Upper lobe of right lung (tissue), 1 donor: ENCODE measurements around the gene TBX5. TPM values are rescaled to one million over a fixed set of nuclear protein-coding genes. Genes with fewer than 3 reads are reported as not detected.

Experiments used
- ATAC-seq: fragments of 200-7000 bp; cut with Tn5 transposase; one replicate; pipeline ENCODE4 v1.9.1; 2020; ENCODE audit warnings: mild to moderate bottlenecking, moderate library complexity
- DNase-seq: peaks from one replicate; pipeline ENCODE4 v3.0.0-alpha.2; 2020
- H3K27ac ChIP-seq: fragments of 200-600 bp; one replicate; pipeline ENCODE4 v1.8.0; 2022
- H3K27me3 ChIP-seq: fragments of 200-600 bp; one replicate; pipeline ENCODE4 v1.8.0; 2022; ENCODE audit warnings: mild to moderate bottlenecking
- H3K36me3 ChIP-seq: fragments of 200-600 bp; one replicate; pipeline ENCODE4 v1.8.0; 2022
- H3K4me1 ChIP-seq: fragments of 200-600 bp; one replicate; pipeline ENCODE4 v1.8.0; 2022
- H3K4me3 ChIP-seq: fragments of 200-600 bp; one replicate; pipeline ENCODE4 v1.8.0; 2022; ENCODE audit warnings: mild to moderate bottlenecking
- H3K9me3 ChIP-seq: fragments of 200-600 bp; one replicate; pipeline ENCODE4 v1.8.0; 2022
- intact Hi-C: fragments of 100-400 bp; cut with DNase I; formaldehyde crosslinking; loops from one replicate; pipeline ENCODE4 v1.11.0; 2022
- total RNA-seq: library from RNA; stranded (reverse); fragmentation: NEBNext Ultra II Directional; extraction: Animal tissue kit (Norgen Biotek cat#: 25700); gene quantifications from one replicate; pipeline ENCODE4 v1.2.1, GENCODE V29; 2021
- TF ChIP-seq, protein P1 (sequence below): fragments of 200-600 bp; IDR thresholded peaks from one replicate; pipeline ENCODE4 v1.8.0; 2022; ENCODE audit warnings: antibody characterized with exemption
- donor health status: DM: no; HTN: yes; CAD: no; lungs with severe emphysema.

The TBX5 gene
- total RNA-seq, 1 donor from 2014 or later, result 22.3 TPM

DNA sequence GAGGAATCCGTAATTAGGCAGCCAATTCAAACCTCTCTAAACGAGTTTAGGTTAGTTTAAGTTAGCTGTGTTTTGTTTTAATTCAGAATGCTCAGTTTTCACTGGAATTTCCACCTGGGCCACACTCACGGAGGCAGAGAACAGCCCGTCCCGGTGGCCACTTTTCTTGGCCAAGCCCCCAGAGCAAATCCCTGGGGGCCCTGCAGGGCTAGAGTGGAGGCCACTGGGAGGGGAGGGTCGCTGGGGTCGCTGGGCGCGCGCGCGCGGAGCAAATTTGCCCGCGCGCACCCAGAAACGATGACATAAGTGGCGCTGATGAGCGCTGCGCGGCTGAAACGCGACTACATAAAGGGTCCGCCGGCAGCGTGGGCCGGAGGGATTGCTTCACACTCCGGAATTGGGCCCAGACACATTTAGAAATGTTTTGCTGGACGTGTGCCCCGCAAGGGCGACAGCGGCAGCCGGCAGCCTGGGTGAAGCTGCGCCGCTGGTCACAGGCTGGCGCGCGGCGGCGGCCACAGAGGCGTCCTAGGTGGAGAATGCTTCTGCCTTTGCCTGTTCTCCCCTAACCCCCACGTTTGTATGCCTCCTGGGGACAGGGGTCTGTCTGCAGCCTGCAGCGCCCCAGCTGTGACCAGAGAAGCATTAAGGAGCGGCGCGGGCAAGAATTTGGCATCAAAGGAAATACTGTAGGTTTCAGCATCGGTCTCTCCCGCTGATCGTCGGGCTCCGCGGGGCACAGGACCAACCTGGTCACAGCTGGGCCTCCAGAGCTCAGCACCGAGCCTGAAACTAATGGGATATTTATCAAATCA is 37.9 kb upstream of the TBX5 start:
- H3K9me3 ChIP-seq, result no peaks in the 10 kb centered on the region
- peak overlapping the region; percentile 24 for H3K27ac ChIP-seq
- no peak overlapping the region for H3K4me3 ChIP-seq
- peaks cover 97% of the 10 kb centered on the region for H3K27me3 ChIP-seq
- H3K4me1 ChIP-seq, result no peaks in the 10 kb centered on the region
- no peaks in the 10 kb centered on the region for H3K36me3 ChIP-seq
- intact Hi-C loops, result no loop called here
- no peak for DNase-seq
- TF ChIP-seq, protein P1, sequence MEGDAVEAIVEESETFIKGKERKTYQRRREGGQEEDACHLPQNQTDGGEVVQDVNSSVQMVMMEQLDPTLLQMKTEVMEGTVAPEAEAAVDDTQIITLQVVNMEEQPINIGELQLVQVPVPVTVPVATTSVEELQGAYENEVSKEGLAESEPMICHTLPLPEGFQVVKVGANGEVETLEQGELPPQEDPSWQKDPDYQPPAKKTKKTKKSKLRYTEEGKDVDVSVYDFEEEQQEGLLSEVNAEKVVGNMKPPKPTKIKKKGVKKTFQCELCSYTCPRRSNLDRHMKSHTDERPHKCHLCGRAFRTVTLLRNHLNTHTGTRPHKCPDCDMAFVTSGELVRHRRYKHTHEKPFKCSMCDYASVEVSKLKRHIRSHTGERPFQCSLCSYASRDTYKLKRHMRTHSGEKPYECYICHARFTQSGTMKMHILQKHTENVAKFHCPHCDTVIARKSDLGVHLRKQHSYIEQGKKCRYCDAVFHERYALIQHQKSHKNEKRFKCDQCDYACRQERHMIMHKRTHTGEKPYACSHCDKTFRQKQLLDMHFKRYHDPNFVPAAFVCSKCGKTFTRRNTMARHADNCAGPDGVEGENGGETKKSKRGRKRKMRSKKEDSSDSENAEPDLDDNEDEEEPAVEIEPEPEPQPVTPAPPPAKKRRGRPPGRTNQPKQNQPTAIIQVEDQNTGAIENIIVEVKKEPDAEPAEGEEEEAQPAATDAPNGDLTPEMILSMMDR, result no peak
- peak; percentile 6 for ATAC-seq

DNA sequence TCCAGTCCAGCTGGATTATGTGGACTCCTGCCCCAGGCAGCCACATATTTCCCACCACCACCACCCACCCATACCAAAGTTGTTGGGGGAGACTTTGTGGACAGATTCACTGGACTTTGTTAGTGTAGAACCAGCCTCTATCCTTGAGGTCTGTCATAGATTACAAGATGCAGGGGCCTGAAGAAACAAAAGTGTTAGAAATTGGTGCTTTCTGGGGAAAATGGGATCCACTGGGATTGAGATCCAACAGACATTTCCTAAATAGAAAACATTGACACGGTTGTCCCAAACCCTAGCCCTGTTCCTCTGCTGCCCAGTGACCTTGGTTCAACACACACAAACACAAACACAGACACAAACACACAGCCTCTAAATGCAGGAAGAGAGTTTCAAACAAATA is 36.6 kb upstream of the TBX5 start:
- TF ChIP-seq, protein P1, result no peak
- Histone ChIP-seq H3K9me3 (no peaks in the 10 kb centered on the region), H3K27ac (no peak overlapping the region), H3K4me3 (no peak overlapping the region), H3K36me3 (no peaks in the 10 kb centered on the region), H3K4me1 (no peaks in the 10 kb centered on the region), H3K27me3 (peaks cover 93% of the 10 kb centered on the region)
- DNase-seq (no peak), ATAC-seq (no peak)
- intact Hi-C loops, result no loop called here

DNA sequence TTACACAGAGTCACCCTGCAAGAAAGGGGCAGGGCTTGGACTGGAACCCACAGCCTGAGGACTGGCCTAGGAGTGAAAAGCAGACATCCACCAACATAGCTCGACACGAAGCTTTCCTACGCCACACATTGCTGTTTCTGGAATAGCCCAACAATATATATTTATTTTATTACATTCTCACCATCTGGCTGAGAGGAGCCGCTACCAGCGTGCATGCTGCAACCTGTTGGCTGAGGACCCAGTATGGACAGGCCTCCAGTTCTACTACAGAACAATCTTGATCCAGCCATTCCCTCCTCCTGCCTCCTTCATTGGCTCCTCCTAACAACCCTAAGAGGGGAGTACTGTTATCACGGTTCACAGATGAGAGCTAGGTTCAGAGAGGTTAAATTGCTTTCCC is 35.6 kb upstream of the TBX5 start:
- intact Hi-C loops, result no loop called here
- DNase-seq (no peak), ATAC-seq (no peak)
- Histone ChIP-seq H3K27ac (no peak overlapping the region), H3K9me3 (no peaks in the 10 kb centered on the region), H3K27me3 (peaks cover 87% of the 10 kb centered on the region), H3K4me3 (no peak overlapping the region), H3K36me3 (no peaks in the 10 kb centered on the region), H3K4me1 (no peaks in the 10 kb centered on the region)
- TF ChIP-seq, protein P1, result no peak

DNA sequence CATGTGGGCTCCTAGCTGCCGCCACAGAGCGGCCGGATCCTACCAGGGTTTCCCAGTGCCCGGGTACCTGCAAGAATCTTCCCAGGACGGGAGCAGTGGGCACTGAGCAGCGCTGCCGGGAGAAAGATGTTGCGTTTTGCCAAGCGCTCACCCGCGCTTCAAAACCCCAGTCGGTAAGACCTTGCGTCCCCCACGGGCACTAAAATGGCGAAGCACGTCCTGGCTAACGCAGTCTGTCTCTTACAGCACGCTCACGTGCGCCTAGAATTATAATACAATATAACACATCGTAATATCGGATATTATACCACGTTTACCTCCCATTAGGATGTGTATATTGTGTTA is 35.1 kb upstream of the TBX5 start:
- H3K9me3 ChIP-seq, result no peaks in the 10 kb centered on the region
- H3K36me3 ChIP-seq, result no peaks in the 10 kb centered on the region
- TF ChIP-seq, protein P1, result no peak
- no peaks in the 10 kb centered on the region for H3K4me1 ChIP-seq
- DNase-seq (no peak), ATAC-seq (no peak)
- no peak overlapping the region for H3K4me3 ChIP-seq
- no peak overlapping the region for H3K27ac ChIP-seq
- peaks cover 82% of the 10 kb centered on the region for H3K27me3 ChIP-seq
- intact Hi-C loops, result no loop called here

DNA sequence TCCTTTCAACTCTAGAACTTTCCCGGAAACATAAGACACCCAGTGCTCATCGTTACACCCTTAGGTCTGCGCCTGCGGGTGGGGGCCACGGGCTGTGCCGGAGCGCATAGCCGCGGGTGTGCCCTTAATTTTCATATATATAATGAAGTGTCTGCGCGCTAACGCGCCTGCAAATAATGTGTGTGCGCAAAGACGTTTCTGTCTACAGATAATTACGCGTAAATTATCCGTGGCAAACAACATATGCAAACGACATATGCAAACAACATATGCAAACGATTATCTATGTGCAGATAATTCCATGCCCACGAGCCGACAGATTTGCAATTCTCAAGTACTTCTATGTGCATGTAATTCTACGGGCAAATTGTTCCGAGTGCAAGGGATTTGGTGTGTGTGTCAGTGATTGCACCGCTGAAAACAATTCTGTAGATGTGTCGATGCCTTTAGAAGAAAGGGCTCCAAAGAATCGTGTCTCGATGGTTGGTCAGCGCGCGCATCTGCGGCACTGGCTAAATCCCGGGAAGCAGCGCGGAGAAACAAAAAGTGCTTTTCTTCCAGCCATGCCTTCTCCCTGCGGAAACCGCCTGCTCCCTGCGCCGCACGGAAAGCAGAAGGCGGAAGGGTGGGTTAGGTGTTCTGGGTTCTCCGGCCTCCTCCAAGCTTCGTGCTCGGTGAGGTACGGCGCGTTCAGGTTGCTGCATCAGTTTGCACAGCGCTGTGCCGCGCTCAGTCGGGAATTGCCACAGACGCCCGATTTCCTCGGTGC is 34.5 kb upstream of the TBX5 start:
- ATAC-seq, result no peak
- Histone ChIP-seq H3K36me3 (no peaks in the 10 kb centered on the region), H3K4me3 (no peak overlapping the region), H3K27me3 (peaks cover 76% of the 10 kb centered on the region), H3K27ac (no peak overlapping the region), H3K4me1 (no peaks in the 10 kb centered on the region), H3K9me3 (no peaks in the 10 kb centered on the region)
- no peak for DNase-seq
- intact Hi-C loops, result no loop called here
- TF ChIP-seq, protein P1, result no peak
